CD4-positive, alpha-beta T cell (primary cell): ENCODE results near the gene INSYN2A. TPM values are rescaled to one million over a fixed set of nuclear protein-coding genes. Genes with fewer than 3 reads are reported as not detected.

ENCODE experiments used
- ATAC-seq: fragments of 200-7000 bp; cut with Tn5 transposase; one replicate; pipeline ENCODE4 v1.10.0; 2022; ENCODE audit warnings: mild to moderate bottlenecking; ENCODE audit not compliant: poor library complexity
- CTCF ChIA-PET: fragments of 350-600 bp; sonication (Branson Sonifier 250); formaldehyde crosslinking; loops from one replicate; lab custom pipeline; 2021; ENCODE audit warnings: antibody characterized with exemption, inconsistent platforms; lab: Charles Lee
- POLR2A ChIA-PET: fragments of 350-600 bp; sonication (Branson Sonifier 250); formaldehyde crosslinking; loops from one replicate; lab custom pipeline; 2021; ENCODE audit warnings: antibody characterized with exemption, inconsistent platforms; lab: Charles Lee
- DNase-seq, 14 experiments: peaks; one replicate each; pipeline ENCODE4 v3.0.0-alpha.2; 2013 to 2020; ENCODE audit warnings: mixed read lengths in 2 of 14
- H3K27ac ChIP-seq, 2 donors: one replicate each; pipeline versions ENCODE4 v1.5.1 to v1.7.0; 2013; ENCODE audit warnings: low read length in 2 of 2, low read depth in 1 of 2, mild to moderate bottlenecking in 1 of 2
- H3K27me3 ChIP-seq, 2 experiments: 1 replicate in 1 of 2; 2 replicates in 1 of 2; pipeline versions ENCODE4 v1.6.1 to v1.7.0; 2013; ENCODE audit warnings: low read length in 2 of 2, control low read depth in 1 of 2, mild to moderate bottlenecking in 1 of 2, moderate library complexity in 1 of 2; ENCODE audit not compliant: insufficient read depth in 2 of 2, control insufficient read depth in 1 of 2
- H3K36me3 ChIP-seq: one replicate; pipeline ENCODE4 v1.6.1; 2013; ENCODE audit warnings: low read length, control low read depth; ENCODE audit not compliant: insufficient read depth
- H3K4me1 ChIP-seq: one replicate; pipeline ENCODE4 v1.6.1; 2013; ENCODE audit warnings: low read length, control low read depth; ENCODE audit not compliant: insufficient read depth
- H3K4me3 ChIP-seq: one replicate; pipeline ENCODE4 v1.5.1; 2013; ENCODE audit warnings: mild to moderate bottlenecking, low read length, moderate library complexity
- H3K9me3 ChIP-seq, 2 experiments: 1 replicate in 1 of 2; 2 replicates in 1 of 2; pipeline versions ENCODE4 v1.6.1 to v1.7.0; 2013; ENCODE audit warnings: low read length in 2 of 2, mild to moderate bottlenecking in 2 of 2, control low read depth in 1 of 2, moderate library complexity in 1 of 2; ENCODE audit not compliant: control insufficient read depth in 1 of 2, insufficient read depth in 1 of 2
- H3K27ac Mint-ChIP-seq: one replicate; pipeline ENCODE4 v1.8.0; 2020; ENCODE audit warnings: mixed read lengths
- H3K27me3 Mint-ChIP-seq: one replicate; pipeline ENCODE4 v1.8.0; 2021; ENCODE audit warnings: mixed read lengths
- H3K36me3 Mint-ChIP-seq: one replicate; pipeline ENCODE4 v1.8.0; 2021; ENCODE audit warnings: low read depth, mixed read lengths
- H3K4me1 Mint-ChIP-seq: one replicate; pipeline ENCODE4 v1.8.0; 2021; ENCODE audit warnings: low read depth, mixed read lengths
- H3K4me3 Mint-ChIP-seq: one replicate; pipeline ENCODE4 v1.8.0; 2020; ENCODE audit warnings: mild to moderate bottlenecking, mixed read lengths
- H3K9me3 Mint-ChIP-seq: one replicate; pipeline ENCODE4 v1.8.0; 2020; ENCODE audit warnings: mixed read lengths
- CTCF ChIP-seq: fragments of 200-600 bp; IDR thresholded peaks from one replicate; pipeline ENCODE4 v1.8.0; 2022; ENCODE audit warnings: antibody characterized with exemption, mild to moderate bottlenecking
- intact Hi-C, 2 experiments: fragments of 100-400 bp; cut with DNase I in 1 of 2; cut with micrococcal nuclease in 1 of 2; formaldehyde crosslinking; loops; one replicate each; pipeline versions ENCODE4 v1.15.1 to v1.9.0; 2023 to 2025; cut with DNase I, micrococcal nuclease
- total RNA-seq, 174 experiments: library from RNA in 2 of 174; stranded (reverse) in 2 of 174; gene quantifications; one replicate each; pipeline ENCODE4 v1.2.3 and lab custom pipeline; 2021 to 2026

Gene INSYN2A
- total RNA-seq, 2 experiments from 2014 or later = not detected

GRCh38 chr10:127175357-127176110 is 20.9 kb downstream of the INSYN2A start:
- Histone ChIP-seq H3K4me1 (no peaks in the 10 kb centered on the region), H3K36me3 (no peaks in the 10 kb centered on the region), H3K4me3 (no peak overlapping the region), H3K27me3 (no peaks in the 10 kb centered on the region), H3K27ac (no peak overlapping the region), H3K9me3 (peaks cover 0 to 15% of the 10 kb centered on the region in 2 experiments)
- ATAC-seq (no peak), DNase-seq (no peak)
- Mint-ChIP-seq H3K36me3 (no peaks in the 10 kb centered on the region), H3K27me3 (no peaks in the 10 kb centered on the region), H3K4me1 (no peaks in the 10 kb centered on the region), H3K27ac (no peak overlapping the region), H3K9me3 (no peaks in the 10 kb centered on the region), H3K4me3 (no peak overlapping the region)
- CTCF ChIA-PET = no interaction called here
- POLR2A ChIA-PET = no interaction called here
- TF ChIP-seq CTCF = no peak
- intact Hi-C loops = no loop called here

GRCh38 chr10:127174866-127175265 is 21.5 kb downstream of the INSYN2A start:
- Mint-ChIP-seq H3K27ac (no peak overlapping the region), H3K9me3 (no peaks in the 10 kb centered on the region), H3K36me3 (no peaks in the 10 kb centered on the region), H3K4me1 (no peaks in the 10 kb centered on the region), H3K27me3 (no peaks in the 10 kb centered on the region), H3K4me3 (no peak overlapping the region)
- H3K36me3 ChIP-seq = no peaks in the 10 kb centered on the region
- H3K4me3 ChIP-seq = no peak overlapping the region
- no peak for TF ChIP-seq CTCF
- no peaks in the 10 kb centered on the region for H3K4me1 ChIP-seq
- H3K27me3 ChIP-seq = no peaks in the 10 kb centered on the region
- peaks cover 0 to 15% of the 10 kb centered on the region in 2 experiments for H3K9me3 ChIP-seq
- intact Hi-C loops = no loop called here
- H3K27ac ChIP-seq = no peak overlapping the region
- ChIA-PET POLR2A (no interaction called here), CTCF (no interaction called here)
- ATAC-seq = no peak
- no peak for DNase-seq

- Mint-ChIP-seq H3K9me3 (no peaks in the 10 kb centered on the region), H3K4me3 (no peak overlapping the region), H3K36me3 (no peaks in the 10 kb centered on the region), H3K27me3 (no peaks in the 10 kb centered on the region), H3K4me1 (no peaks in the 10 kb centered on the region), H3K27ac (no peak overlapping the region)
- Histone ChIP-seq H3K4me1 (no peaks in the 10 kb centered on the region), H3K4me3 (no peak overlapping the region), H3K27ac (no peak overlapping the region), H3K36me3 (no peaks in the 10 kb centered on the region), H3K27me3 (no peaks in the 10 kb centered on the region), H3K9me3 (no peaks in the 10 kb centered on the region)
- DNase-seq = no peak
- ChIA-PET POLR2A (interaction anchor here (0.6 kb wide), 1 partner anchor 1574 kb away, joined by 3 read pairs; no protein-coding TSS in a partner anchor), CTCF (no interaction called here)
- intact Hi-C loops = no loop called here
- no peak for ATAC-seq
- TF ChIP-seq CTCF = no peak
These were observed 28.1 kb downstream of the INSYN2A start for GRCh38 chr10:127168261-127168660.
